GM19351 (cell line): ENCODE data around the gene TET2.

Source experiments
- ATAC-seq: cut with Tn5 transposase; IDR thresholded peaks from one replicate; pipeline ENCODE4 v1.9.1; 2021; ENCODE audit warnings: mild to moderate bottlenecking, moderate library complexity; ENCODE audit not compliant: unreplicated experiment

TET2 gene

GRCh38 chr4:105146276-105147015 is at the start of gene TET2:
TET2 (plus strand) TSS chr4:105146876; CDS start chr4:105233943, 87,067 bp downstream.
- ATAC-seq, result peak; percentile 79

GRCh38 chr4:105102016-105102415 is 44.7 kb upstream of the TET2 start:
- ATAC-seq, result no peak

GRCh38 chr4:105106426-105106825 is 40.2 kb upstream of the TET2 start:
- no peak for ATAC-seq

GRCh38 chr4:105107095-105107856 is 39.4 kb upstream of the TET2 start:
- no peak for ATAC-seq

GRCh38 chr4:105108971-105109370 is 37.7 kb upstream of the TET2 start:
- no peak for ATAC-seq

GRCh38 chr4:105112274-105112673 is 34.4 kb upstream of the TET2 start:
- no peak for ATAC-seq

- no peak for ATAC-seq
Observed at GRCh38 chr4:105113800-105114199, 32.9 kb upstream of the TET2 start.

GRCh38 chr4:105116616-105117319 is 29.9 kb upstream of the TET2 start:
- ATAC-seq, result no peak

- no peak for ATAC-seq
Observed at GRCh38 chr4:105119356-105119755, 27.3 kb upstream of the TET2 start.

- ATAC-seq, result no peak
Observed at GRCh38 chr4:105120626-105121025, 26.1 kb upstream of the TET2 start.

GRCh38 chr4:105122350-105122749 is 24.3 kb upstream of the TET2 start:
- ATAC-seq, result no peak

- ATAC-seq, result no peak
Observed at GRCh38 chr4:105126311-105127169, 20.1 kb upstream of the TET2 start.

GRCh38 chr4:105127170-105127445 is 19.6 kb upstream of the TET2 start:
- ATAC-seq, result no peak

GRCh38 chr4:105128208-105128607 is 18.5 kb upstream of the TET2 start:
- ATAC-seq, result peak; percentile 73

GRCh38 chr4:105129286-105130040 is 17.2 kb upstream of the TET2 start:
- no peak for ATAC-seq

- ATAC-seq, result no peak
Observed at GRCh38 chr4:105130945-105131344, 15.7 kb upstream of the TET2 start.

- ATAC-seq, result no peak
Observed at GRCh38 chr4:105133976-105134375, 12.7 kb upstream of the TET2 start.

- ATAC-seq, result peak; percentile 54
Observed at GRCh38 chr4:105135785-105136184, 10.9 kb upstream of the TET2 start.

- ATAC-seq, result no peak
Observed at GRCh38 chr4:105137121-105137875, 9.4 kb upstream of the TET2 start.

- no peak for ATAC-seq
Observed at GRCh38 chr4:105139646-105140045, 7.0 kb upstream of the TET2 start.
